ENCODE measurements around the gene NUP214. TPM values are rescaled to one million over a fixed set of nuclear protein-coding genes. Genes with fewer than 3 reads are reported as not detected.

Gene NUP214
- polyA plus RNA-seq, 6 donors from 2014 or later: 8.8 to 27.6 (median 18.3) TPM

GRCh38 chr9:131091352-131091992 is 33.9 kb upstream of the NUP214 start:
- DNase-seq (no peak), ATAC-seq (ENCODE audit: low read depth in 2 of 2) (no peak)
- no peaks in the 10 kb centered on the region for H3K36me3 Mint-ChIP-seq
- H3K4me3 Mint-ChIP-seq: peak overlapping the region in 1 of 8 donors; percentile 16
- peaks cover 0 to 4% (median 4%) of the 10 kb centered on the region in 3 donors for H3K4me1 Mint-ChIP-seq
- no peaks in the 10 kb centered on the region for H3K9me3 Mint-ChIP-seq
- peaks cover 21 to 41% (median 40%) of the 10 kb centered on the region in 3 donors for H3K27me3 Mint-ChIP-seq
- no peak overlapping the region for H3K27ac Mint-ChIP-seq

- DNase-seq (no peak), ATAC-seq (ENCODE audit: low read depth in 2 of 2) (no peak)
- Mint-ChIP-seq H3K27ac (no peak overlapping the region), H3K36me3 (no peaks in the 10 kb centered on the region), H3K27me3 (peaks cover 21 to 43% (median 41%) of the 10 kb centered on the region in 3 donors), H3K4me1 (peaks cover 3 to 4% (median 4%) of the 10 kb centered on the region in 3 donors), H3K4me3 (no peak overlapping the region), H3K9me3 (no peaks in the 10 kb centered on the region)
Observed at GRCh38 chr9:131092030-131092429, 33.4 kb upstream of the NUP214 start.

- no peak for ATAC-seq (ENCODE audit: low read depth in 2 of 2)
- Mint-ChIP-seq H3K27ac (no peak overlapping the region), H3K36me3 (no peaks in the 10 kb centered on the region), H3K4me1 (peaks cover 8 to 9% (median 9%) of the 10 kb centered on the region in 3 donors), H3K27me3 (peaks cover 21 to 48% (median 41%) of the 10 kb centered on the region in 3 donors), H3K9me3 (no peaks in the 10 kb centered on the region), H3K4me3 (no peak overlapping the region)
- no peak for DNase-seq
Observed at GRCh38 chr9:131092548-131093440, 32.6 kb upstream of the NUP214 start.

GRCh38 chr9:131094015-131094414 is 31.4 kb upstream of the NUP214 start:
- peaks cover 0 to 2% (median 0%) of the 10 kb centered on the region in 7 donors for H3K9me3 Mint-ChIP-seq
- H3K27ac Mint-ChIP-seq: no peak overlapping the region
- peak overlapping the region in 2 of 8 donors; percentile 1 to 45 for H3K4me3 Mint-ChIP-seq
- ATAC-seq (ENCODE audit: low read depth in 2 of 2): no peak
- no peak for DNase-seq
- peaks cover 8 to 9% (median 9%) of the 10 kb centered on the region in 3 donors for H3K4me1 Mint-ChIP-seq
- H3K36me3 Mint-ChIP-seq: no peaks in the 10 kb centered on the region
- H3K27me3 Mint-ChIP-seq: peaks cover 17 to 50% (median 39%) of the 10 kb centered on the region in 3 donors

GRCh38 chr9:131094622-131095021 is 30.8 kb upstream of the NUP214 start:
- Mint-ChIP-seq H3K27ac (no peak overlapping the region), H3K4me3 (peak overlapping the region in 2 of 8 donors; percentile 11 to 59), H3K9me3 (peaks cover 0 to 2% (median 0%) of the 10 kb centered on the region in 7 donors), H3K36me3 (no peaks in the 10 kb centered on the region), H3K4me1 (peaks cover 8 to 9% (median 9%) of the 10 kb centered on the region in 3 donors), H3K27me3 (peaks cover 17 to 50% (median 39%) of the 10 kb centered on the region in 3 donors)
- ATAC-seq (ENCODE audit: low read depth in 2 of 2): no peak
- DNase-seq: no peak

- peaks cover 0 to 2% (median 0%) of the 10 kb centered on the region in 7 donors for H3K9me3 Mint-ChIP-seq
- no peaks in the 10 kb centered on the region for H3K36me3 Mint-ChIP-seq
- H3K27me3 Mint-ChIP-seq: peaks cover 17 to 53% (median 39%) of the 10 kb centered on the region in 3 donors
- peaks cover 8 to 9% (median 9%) of the 10 kb centered on the region in 3 donors for H3K4me1 Mint-ChIP-seq
- peak overlapping the region in 1 of 6 donors; percentile 64 for H3K27ac Mint-ChIP-seq
- no peak for ATAC-seq (ENCODE audit: low read depth in 2 of 2)
- H3K4me3 Mint-ChIP-seq: peak overlapping the region; percentile 29 to 82 (median 68)
- no peak for DNase-seq
Observed at GRCh38 chr9:131095666-131096268, 29.6 kb upstream of the NUP214 start.

- H3K4me1 Mint-ChIP-seq: peaks cover 8 to 9% (median 9%) of the 10 kb centered on the region in 3 donors
- DNase-seq (no peak), ATAC-seq (ENCODE audit: low read depth in 2 of 2) (peak; percentile 38 to 47)
- H3K27me3 Mint-ChIP-seq: peaks cover 17 to 55% (median 39%) of the 10 kb centered on the region in 3 donors
- H3K9me3 Mint-ChIP-seq: peaks cover 0 to 2% (median 0%) of the 10 kb centered on the region in 7 donors
- peak within 1 kb of the TSS; percentile 29 to 82 (median 76) for H3K4me3 Mint-ChIP-seq
- H3K27ac Mint-ChIP-seq: peak within 1 kb of the TSS in 1 of 6 donors; percentile 64
- H3K36me3 Mint-ChIP-seq: no peaks in the 10 kb centered on the region
Observed at GRCh38 chr9:131096269-131097125, 28.9 kb upstream of the NUP214 start, which contains the start of gene AIF1L. Gene AIF1L (plus strand): TSS chr9:131096531. CDS start chr9:131096630, 99 bp downstream.

- no peaks in the 10 kb centered on the region for H3K36me3 Mint-ChIP-seq
- H3K4me1 Mint-ChIP-seq: peaks cover 8 to 9% (median 9%) of the 10 kb centered on the region in 3 donors
- H3K27ac Mint-ChIP-seq: no peak overlapping the region
- no peak for ATAC-seq (ENCODE audit: low read depth in 2 of 2)
- peaks cover 17 to 55% (median 39%) of the 10 kb centered on the region in 3 donors for H3K27me3 Mint-ChIP-seq
- DNase-seq: no peak
- H3K9me3 Mint-ChIP-seq: peaks cover 0 to 2% (median 0%) of the 10 kb centered on the region in 7 donors
- H3K4me3 Mint-ChIP-seq: peak overlapping the region in 7 of 8 donors; percentile 5 to 82 (median 73)
Observed at GRCh38 chr9:131097126-131097947, 28.0 kb upstream of the NUP214 start.

GRCh38 chr9:131097948-131098278 is 27.5 kb upstream of the NUP214 start:
- Mint-ChIP-seq H3K27ac (no peak overlapping the region), H3K36me3 (no peaks in the 10 kb centered on the region), H3K27me3 (peaks cover 17 to 58% (median 39%) of the 10 kb centered on the region in 3 donors), H3K9me3 (peaks cover 0 to 2% (median 0%) of the 10 kb centered on the region in 7 donors), H3K4me3 (peak overlapping the region in 4 of 8 donors; percentile 22 to 74 (median 51)), H3K4me1 (peaks cover 8 to 9% (median 9%) of the 10 kb centered on the region in 3 donors)
- no peak for ATAC-seq (ENCODE audit: low read depth in 2 of 2)
- no peak for DNase-seq

GRCh38 chr9:131098391-131099101 is 26.8 kb upstream of the NUP214 start:
- Mint-ChIP-seq H3K27me3 (peaks cover 17 to 55% (median 39%) of the 10 kb centered on the region in 3 donors), H3K36me3 (no peaks in the 10 kb centered on the region), H3K9me3 (peaks cover 0 to 2% (median 0%) of the 10 kb centered on the region in 7 donors), H3K27ac (no peak overlapping the region), H3K4me1 (peaks cover 8 to 9% (median 9%) of the 10 kb centered on the region in 3 donors), H3K4me3 (peak overlapping the region in 1 of 8 donors; percentile 47)
- no peak for DNase-seq
- ATAC-seq (ENCODE audit: low read depth in 2 of 2): no peak

- ATAC-seq (ENCODE audit: low read depth in 2 of 2): no peak
- Mint-ChIP-seq H3K4me1 (peaks cover 8 to 9% (median 9%) of the 10 kb centered on the region in 3 donors), H3K9me3 (peaks cover 0 to 2% (median 0%) of the 10 kb centered on the region in 7 donors), H3K27me3 (peaks cover 15 to 49% (median 36%) of the 10 kb centered on the region in 3 donors), H3K4me3 (peak overlapping the region in 1 of 8 donors; percentile 8), H3K36me3 (no peaks in the 10 kb centered on the region), H3K27ac (no peak overlapping the region)
- no peak for DNase-seq
Observed at GRCh38 chr9:131099102-131099606, 26.2 kb upstream of the NUP214 start.
